ENCODE results near the gene HEBP2. TPM values are rescaled to one million over a fixed set of nuclear protein-coding genes. Genes with fewer than 3 reads are reported as not detected.

HEBP2 gene
- total RNA-seq, 1 donor from 2014 or later: 41.9 TPM

DNA sequence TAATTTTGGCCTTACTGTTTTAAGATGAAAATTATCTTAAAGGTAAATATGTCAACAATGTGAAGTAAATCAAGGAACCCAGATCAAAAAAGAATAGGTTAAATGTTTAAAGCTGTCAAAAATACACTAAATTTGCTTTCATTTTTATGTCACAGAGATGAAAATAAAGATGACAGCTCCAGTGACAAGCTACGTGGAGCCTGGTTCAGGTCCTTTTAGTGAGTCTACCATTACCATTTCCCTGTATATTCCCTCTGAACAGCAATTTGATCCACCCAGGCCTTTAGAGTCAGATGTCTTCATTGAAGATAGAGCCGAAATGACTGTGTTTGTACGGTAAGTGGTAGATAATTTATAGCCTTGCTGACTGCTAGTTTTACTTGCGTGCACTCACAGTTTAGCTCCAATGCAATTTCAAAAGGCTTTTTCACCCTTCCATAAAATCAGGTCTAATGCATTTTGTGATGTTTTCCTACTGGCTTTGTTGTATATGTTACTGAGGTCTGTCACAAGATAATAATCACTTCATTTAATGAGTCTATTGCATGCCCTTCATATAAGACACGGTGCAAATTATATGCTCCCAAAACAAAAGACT, 1.9 kb downstream of the HEBP2 start:
- DNase-seq (no peak), ATAC-seq (no peak)
- Histone ChIP-seq H3K4me1 (peaks cover 18% of the 10 kb centered on the region), H3K36me3 (peaks cover 48% of the 10 kb centered on the region), H3K9me3 (no peaks in the 10 kb centered on the region), H3K27me3 (no peaks in the 10 kb centered on the region), H3K27ac (no peak overlapping the region), H3K4me3 (no peak overlapping the region)
- intact Hi-C loops (cut with DNase I): no loop called here
- TF ChIP-seq, protein P1, sequence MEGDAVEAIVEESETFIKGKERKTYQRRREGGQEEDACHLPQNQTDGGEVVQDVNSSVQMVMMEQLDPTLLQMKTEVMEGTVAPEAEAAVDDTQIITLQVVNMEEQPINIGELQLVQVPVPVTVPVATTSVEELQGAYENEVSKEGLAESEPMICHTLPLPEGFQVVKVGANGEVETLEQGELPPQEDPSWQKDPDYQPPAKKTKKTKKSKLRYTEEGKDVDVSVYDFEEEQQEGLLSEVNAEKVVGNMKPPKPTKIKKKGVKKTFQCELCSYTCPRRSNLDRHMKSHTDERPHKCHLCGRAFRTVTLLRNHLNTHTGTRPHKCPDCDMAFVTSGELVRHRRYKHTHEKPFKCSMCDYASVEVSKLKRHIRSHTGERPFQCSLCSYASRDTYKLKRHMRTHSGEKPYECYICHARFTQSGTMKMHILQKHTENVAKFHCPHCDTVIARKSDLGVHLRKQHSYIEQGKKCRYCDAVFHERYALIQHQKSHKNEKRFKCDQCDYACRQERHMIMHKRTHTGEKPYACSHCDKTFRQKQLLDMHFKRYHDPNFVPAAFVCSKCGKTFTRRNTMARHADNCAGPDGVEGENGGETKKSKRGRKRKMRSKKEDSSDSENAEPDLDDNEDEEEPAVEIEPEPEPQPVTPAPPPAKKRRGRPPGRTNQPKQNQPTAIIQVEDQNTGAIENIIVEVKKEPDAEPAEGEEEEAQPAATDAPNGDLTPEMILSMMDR (IDR thresholded peaks at IDR 0.05): no peak

DNA sequence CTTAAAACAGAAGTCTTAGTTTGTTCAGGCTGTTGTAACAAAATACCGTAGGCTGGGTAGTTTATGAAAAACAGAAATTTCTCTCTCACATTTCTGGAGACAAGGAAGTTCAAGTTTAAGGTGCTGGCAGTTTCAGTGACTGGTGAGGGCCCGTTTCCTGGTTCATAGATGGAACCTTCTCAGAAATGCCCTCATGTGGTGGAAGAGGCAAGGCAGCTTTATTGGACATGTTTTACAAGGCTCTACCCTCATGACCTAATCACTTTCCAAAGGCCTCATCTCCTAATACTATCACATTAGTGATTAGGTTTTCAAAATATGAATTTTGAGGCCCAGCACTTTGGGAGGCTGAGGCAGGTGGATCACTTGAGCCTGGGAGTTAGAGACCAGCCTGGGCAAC, 2.4 kb downstream of the HEBP2 start:
- Histone ChIP-seq H3K27ac (no peak overlapping the region), H3K27me3 (no peaks in the 10 kb centered on the region), H3K4me1 (peaks cover 18% of the 10 kb centered on the region), H3K36me3 (peaks cover 53% of the 10 kb centered on the region), H3K4me3 (no peak overlapping the region), H3K9me3 (no peaks in the 10 kb centered on the region)
- TF ChIP-seq, protein P1 (IDR thresholded peaks at IDR 0.05): no peak
- DNase-seq (no peak), ATAC-seq (no peak)
- intact Hi-C loops (cut with DNase I): no loop called here

DNA sequence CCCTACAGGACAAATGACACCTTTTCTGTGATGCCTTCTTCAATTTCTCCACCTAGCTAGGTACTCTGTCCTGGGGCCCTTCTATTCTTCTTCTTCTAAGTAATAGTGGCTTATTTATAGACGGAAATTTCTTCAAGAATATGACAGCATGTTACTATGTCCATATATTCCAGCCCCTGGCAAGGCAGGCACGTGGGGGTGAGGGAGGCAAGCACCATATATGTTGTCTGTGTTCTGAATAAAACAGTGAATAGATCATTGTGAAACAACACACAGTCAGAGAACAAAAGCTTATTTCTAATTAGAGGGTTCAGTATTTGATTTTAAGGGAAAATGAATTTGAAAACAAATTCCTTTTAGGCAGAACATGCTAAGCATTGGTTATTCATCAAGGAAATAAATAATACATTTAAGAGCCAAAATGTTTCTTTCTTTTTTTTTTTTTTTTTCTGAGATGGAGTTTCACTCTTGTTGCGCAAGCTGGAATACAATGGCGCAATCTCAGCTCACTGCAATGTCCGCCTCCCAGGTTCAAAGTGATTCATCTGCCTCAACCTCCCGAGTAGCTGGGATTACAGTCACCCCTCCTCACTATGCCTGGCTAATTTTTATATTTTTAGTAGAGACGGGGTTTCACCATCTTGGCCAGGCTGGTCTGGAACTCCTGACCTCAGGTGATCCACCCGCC, 6.2 kb downstream of the HEBP2 start:
- no peaks in the 10 kb centered on the region for H3K9me3 ChIP-seq
- DNase-seq (no peak), ATAC-seq (no peak)
- TF ChIP-seq, protein P1 (IDR thresholded peaks at IDR 0.05): no peak
- H3K27ac ChIP-seq: no peak overlapping the region
- H3K4me3 ChIP-seq: no peak overlapping the region
- no peaks in the 10 kb centered on the region for H3K27me3 ChIP-seq
- peaks cover 80% of the 10 kb centered on the region for H3K36me3 ChIP-seq
- intact Hi-C loops (cut with DNase I): no loop called here
- peaks cover 13% of the 10 kb centered on the region for H3K4me1 ChIP-seq

DNA sequence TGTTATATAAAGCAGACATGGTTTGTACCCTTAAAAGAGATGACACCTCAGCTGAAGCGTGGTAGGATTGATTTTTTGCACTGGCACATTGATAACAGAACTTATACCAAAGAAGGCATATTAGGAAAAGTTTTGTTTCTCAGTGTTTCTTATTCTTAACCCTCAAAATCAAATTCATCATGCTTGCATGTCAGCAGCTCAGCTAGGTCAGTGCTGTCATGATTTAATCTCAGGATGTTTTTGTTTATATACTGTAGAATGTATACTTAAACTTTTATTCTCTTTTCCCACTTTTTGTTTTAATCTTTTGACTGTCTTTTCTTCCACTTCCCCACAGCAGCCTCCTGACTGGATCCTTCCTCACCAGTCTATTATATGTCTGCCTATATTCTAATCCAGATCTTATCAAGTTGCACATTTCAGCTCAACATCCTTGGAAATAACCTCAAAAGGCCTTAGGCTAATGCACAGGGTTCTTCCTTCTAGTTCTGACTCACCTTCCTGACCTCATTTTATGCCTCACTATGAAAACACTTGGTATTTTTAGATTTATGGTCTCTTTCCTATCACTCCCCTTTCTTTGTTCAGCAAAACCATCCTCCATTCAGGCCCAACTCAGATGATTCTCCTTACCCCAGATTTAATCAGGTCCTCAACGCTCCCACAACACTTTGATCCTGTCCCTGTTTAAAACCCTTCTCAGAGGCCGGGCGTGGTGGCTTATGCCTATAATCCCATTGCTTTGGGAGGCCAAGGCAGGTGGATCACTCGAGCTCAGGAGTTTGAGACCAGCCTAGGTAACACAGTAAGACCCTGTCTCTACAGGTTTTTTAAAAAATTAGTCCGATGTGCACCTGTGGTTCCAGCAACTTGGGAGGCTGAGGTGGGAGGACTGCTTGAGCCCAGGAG, 7.2 kb downstream of the HEBP2 start:
- Histone ChIP-seq H3K27ac (no peak overlapping the region), H3K9me3 (no peaks in the 10 kb centered on the region), H3K27me3 (no peaks in the 10 kb centered on the region), H3K4me3 (no peak overlapping the region), H3K36me3 (peaks cover 75% of the 10 kb centered on the region), H3K4me1 (peaks cover 13% of the 10 kb centered on the region)
- TF ChIP-seq, protein P1 (IDR thresholded peaks at IDR 0.05): no peak
- ATAC-seq (no peak), DNase-seq (no peak)
- intact Hi-C loops (cut with DNase I): no loop called here

DNA sequence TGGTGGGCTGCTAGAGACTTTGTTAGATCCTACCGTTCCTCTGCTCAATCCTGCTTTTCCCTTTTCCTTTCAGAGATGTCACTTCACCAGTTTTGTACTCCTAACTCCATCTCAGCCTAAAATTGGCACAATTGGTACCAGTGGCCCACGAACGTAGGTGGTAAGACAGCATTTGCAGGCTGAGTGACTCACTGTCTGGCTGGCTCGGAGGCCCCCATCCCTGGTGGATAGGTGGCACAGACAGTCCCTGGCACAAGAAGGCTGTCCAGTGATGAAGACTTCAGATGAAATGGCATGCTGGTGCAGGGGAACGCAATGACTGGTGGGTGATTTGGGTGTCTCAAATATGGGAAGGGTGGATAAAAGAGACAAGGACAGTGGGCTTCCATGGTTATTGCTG, 11.1 kb downstream of the HEBP2 start:
- intact Hi-C loops (cut with DNase I): no loop called here
- Histone ChIP-seq H3K27ac (no peak overlapping the region), H3K4me3 (no peak overlapping the region), H3K36me3 (peaks cover 37% of the 10 kb centered on the region), H3K4me1 (peaks cover 7% of the 10 kb centered on the region), H3K9me3 (no peaks in the 10 kb centered on the region), H3K27me3 (no peaks in the 10 kb centered on the region)
- DNase-seq (no peak), ATAC-seq (no peak)
- TF ChIP-seq, protein P1 (IDR thresholded peaks at IDR 0.05): no peak
